HL-60/S4 treated with phorbol 12-myristate 13-acetate at 8.2 ng/mL for 4 days and 3 days (cell line): ENCODE measurements around the gene EMB.
"Not testable (repeated sequence)": the region's sequence is repeated elsewhere in the genome, so short reads cannot be mapped to it uniquely, and the experiment has no call there.

Experiments used
- in situ Hi-C: fragments of 300-500 bp; cut with MboI; formaldehyde crosslinking; loops from 2 replicates; pipeline ENCODE4 v1.15.0; 2022; ENCODE audit warnings: low sequenced_read_pairs

EMB gene

GRCh38 chr5:50440651-50441492 lies at the start of gene EMB:
TSS of gene EMB (minus strand) at chr5:50441288. CDS start at chr5:50441151, 137 bp downstream.
- in situ Hi-C loops = loop anchor here (25.0 kb wide), 1 partner anchor 96 kb away; no protein-coding TSS in a partner anchor

- in situ Hi-C loops = not testable (repeated sequence)
Observed at GRCh38 chr5:50489491-50489890, 48.4 kb upstream of the EMB start.

GRCh38 chr5:50478790-50479189 lies 37.7 kb upstream of the EMB start:
- in situ Hi-C loops = not testable (repeated sequence)

GRCh38 chr5:50476549-50476948 lies 35.5 kb upstream of the EMB start:
- in situ Hi-C loops = no loop called here

- in situ Hi-C loops = not testable (repeated sequence)
Observed at GRCh38 chr5:50465015-50465414, 23.9 kb upstream of the EMB start.

- in situ Hi-C loops = no loop called here
Observed at GRCh38 chr5:50463726-50464125, 22.6 kb upstream of the EMB start.

- in situ Hi-C loops = no loop called here
Observed at GRCh38 chr5:50463047-50463446, 22.0 kb upstream of the EMB start.

GRCh38 chr5:50462579-50462978 lies 21.5 kb upstream of the EMB start:
- in situ Hi-C loops = not testable (repeated sequence)

GRCh38 chr5:50458372-50458771 lies 17.3 kb upstream of the EMB start:
- in situ Hi-C loops = not testable (repeated sequence)

- in situ Hi-C loops = loop anchor here (25.0 kb wide), 1 partner anchor 88 kb away; no protein-coding TSS in a partner anchor
Observed at GRCh38 chr5:50449241-50449640, 8.2 kb upstream of the EMB start.

- in situ Hi-C loops = loop anchor here (25.0 kb wide), 1 partner anchor 89 kb away; no protein-coding TSS in a partner anchor
Observed at GRCh38 chr5:50447941-50448340, 6.9 kb upstream of the EMB start.

- in situ Hi-C loops = loop anchor here (25.0 kb wide), 1 partner anchor 90 kb away; no protein-coding TSS in a partner anchor
Observed at GRCh38 chr5:50447228-50447627, 6.1 kb upstream of the EMB start.

GRCh38 chr5:50445296-50445949 lies 4.3 kb upstream of the EMB start:
- in situ Hi-C loops = loop anchor here (25.0 kb wide), 1 partner anchor 92 kb away; no protein-coding TSS in a partner anchor

- in situ Hi-C loops = loop anchor here (25.0 kb wide), 1 partner anchor 94 kb away; no protein-coding TSS in a partner anchor
Observed at GRCh38 chr5:50442559-50443539, 1.8 kb upstream of the EMB start.

GRCh38 chr5:50441493-50441955 lies 436 bp upstream of the EMB start:
- in situ Hi-C loops = loop anchor here (25.0 kb wide), 1 partner anchor 96 kb away; no protein-coding TSS in a partner anchor

- in situ Hi-C loops = loop anchor here (25.0 kb wide), 1 partner anchor 98 kb away; no protein-coding TSS in a partner anchor
Observed at GRCh38 chr5:50439221-50439620, 1.9 kb downstream of the EMB start.

- in situ Hi-C loops = loop anchor here (25.0 kb wide), 1 partner anchor 99 kb away; no protein-coding TSS in a partner anchor
Observed at GRCh38 chr5:50438060-50438459, 3.0 kb downstream of the EMB start.

GRCh38 chr5:50435168-50435567 lies 5.9 kb downstream of the EMB start:
- in situ Hi-C loops = loop anchor here (25.0 kb wide), 1 partner anchor 102 kb away; no protein-coding TSS in a partner anchor

- in situ Hi-C loops = loop anchor here (25.0 kb wide), 1 partner anchor 106 kb away; no protein-coding TSS in a partner anchor
Observed at GRCh38 chr5:50431133-50431904, 9.8 kb downstream of the EMB start.
